ENCODE measurements around the gene PMPCA.

The PMPCA gene

DNA sequence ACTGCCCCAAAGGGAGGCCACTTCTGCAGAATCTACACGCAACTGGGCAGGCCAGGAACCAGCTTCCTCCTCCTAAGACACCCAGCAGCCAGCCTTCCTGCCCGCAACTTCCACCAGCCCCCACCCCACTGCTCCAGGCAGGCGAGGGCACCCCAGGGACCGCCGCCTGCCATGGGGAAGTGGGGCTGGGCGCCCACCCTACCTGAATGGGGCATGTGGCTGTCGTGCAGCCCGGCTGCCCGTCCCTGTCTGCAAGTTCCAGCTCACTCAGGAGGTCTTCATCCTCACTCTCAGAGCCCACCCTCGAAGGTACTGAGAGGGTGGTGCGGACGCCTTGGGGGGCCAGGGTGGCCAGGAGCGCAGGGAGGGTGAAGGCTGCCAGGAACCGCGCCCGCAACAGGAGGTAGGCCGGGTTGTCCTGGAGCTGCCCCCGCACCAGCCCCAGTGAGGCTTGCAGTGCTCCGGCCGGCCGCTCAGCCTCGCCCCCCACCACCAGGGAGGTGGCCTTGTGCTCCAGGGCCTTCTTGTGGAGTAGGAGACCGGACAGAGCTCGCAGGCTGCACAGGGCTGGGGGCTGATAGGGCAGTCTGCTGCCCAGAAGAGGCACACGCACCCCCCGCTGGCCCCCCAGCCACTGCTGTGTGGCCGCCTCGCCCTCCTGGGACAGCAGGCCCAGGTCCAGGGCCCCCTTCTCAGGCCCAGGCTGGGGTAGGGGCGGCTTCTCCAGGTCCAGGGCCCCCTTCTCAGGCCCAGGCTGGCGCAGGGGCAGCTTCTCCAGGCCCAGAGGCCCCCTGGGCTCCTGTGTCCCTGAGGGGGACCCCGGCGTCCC is 32.9 kb upstream of the PMPCA start:
- Mint-ChIP-seq H3K4me1 (no peaks in the 10 kb centered on the region), H3K4me3 (no peak overlapping the region), H3K27ac (ENCODE audit: low read depth) (no peak overlapping the region), H3K9me3 (no peaks in the 10 kb centered on the region), H3K27me3 (no peaks in the 10 kb centered on the region), H3K36me3 (ENCODE audit: insufficient read depth) (peaks cover 5% of the 10 kb centered on the region)
- no peak for ATAC-seq (replicated peaks; ENCODE audit: extremely low read depth, poor library complexity, severe bottlenecking)
- no peak for DNase-seq (ENCODE audit: low spot score in 2 of 2)

DNA sequence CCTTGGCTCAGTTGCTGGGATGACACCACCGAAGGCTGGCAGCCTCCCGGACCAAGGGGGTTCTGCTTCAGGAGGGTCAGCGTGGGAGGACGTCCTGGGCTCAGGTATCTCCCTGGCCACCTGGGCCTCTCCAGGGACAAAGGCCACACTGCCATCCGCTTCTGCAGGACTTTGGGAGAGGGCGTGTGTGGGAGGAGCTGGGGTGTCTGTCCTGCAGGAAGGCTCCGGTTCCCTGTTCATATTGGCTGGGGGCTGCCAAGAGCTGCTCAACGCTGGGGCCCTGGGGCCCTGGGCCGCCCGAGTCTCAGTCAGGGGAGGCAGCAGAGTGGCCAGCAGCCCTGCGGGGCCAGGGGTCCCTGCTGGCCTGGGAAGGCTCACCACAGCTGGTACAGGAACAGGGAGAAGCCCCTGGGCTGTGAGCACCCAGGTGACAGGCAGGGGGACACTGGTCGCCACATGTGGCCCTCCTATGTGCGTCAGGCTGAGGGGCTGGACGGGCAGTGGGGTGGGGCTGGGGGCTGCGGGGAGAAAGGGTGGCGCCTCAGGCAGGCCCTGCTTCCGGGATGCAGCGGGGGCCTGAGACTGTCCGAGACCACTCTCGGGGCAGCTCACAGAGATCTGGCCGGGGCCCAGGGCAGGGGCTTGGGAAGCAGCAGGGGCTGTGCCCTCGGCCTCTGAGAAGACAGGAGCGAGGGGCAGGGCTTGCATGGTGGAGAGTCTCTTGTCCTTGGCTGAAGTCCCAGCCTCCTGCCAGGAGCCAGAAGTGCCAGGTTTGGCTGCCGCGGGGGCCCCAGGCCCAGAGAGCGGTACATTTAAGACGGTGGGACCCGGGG is 32.1 kb upstream of the PMPCA start:
- H3K36me3 Mint-ChIP-seq (ENCODE audit: insufficient read depth), result peaks cover 5% of the 10 kb centered on the region
- no peaks in the 10 kb centered on the region for H3K4me1 Mint-ChIP-seq
- ATAC-seq (replicated peaks; ENCODE audit: extremely low read depth, poor library complexity, severe bottlenecking) (no peak), DNase-seq (ENCODE audit: low spot score in 2 of 2) (no peak)
- no peaks in the 10 kb centered on the region for H3K27me3 Mint-ChIP-seq
- H3K27ac Mint-ChIP-seq (ENCODE audit: low read depth), result no peak overlapping the region
- no peak overlapping the region for H3K4me3 Mint-ChIP-seq
- H3K9me3 Mint-ChIP-seq, result no peaks in the 10 kb centered on the region

DNA sequence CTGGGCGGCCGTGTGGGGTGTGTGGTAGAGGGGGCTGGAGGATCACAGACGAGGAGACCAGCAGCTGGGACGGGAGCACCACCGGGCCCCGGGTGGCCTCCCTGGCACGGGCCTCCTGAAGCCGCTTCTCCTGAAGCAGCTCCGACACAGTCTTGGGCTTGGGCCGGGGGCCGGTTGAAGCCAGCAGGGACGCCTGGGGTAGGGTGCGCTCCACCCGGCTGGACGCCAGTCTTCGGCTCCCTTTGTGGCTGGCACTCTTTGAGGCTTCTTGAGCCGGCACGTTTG is 31.5 kb upstream of the PMPCA start:
- Mint-ChIP-seq H3K27ac (ENCODE audit: low read depth) (no peak overlapping the region), H3K36me3 (ENCODE audit: insufficient read depth) (peaks cover 5% of the 10 kb centered on the region)

DNA sequence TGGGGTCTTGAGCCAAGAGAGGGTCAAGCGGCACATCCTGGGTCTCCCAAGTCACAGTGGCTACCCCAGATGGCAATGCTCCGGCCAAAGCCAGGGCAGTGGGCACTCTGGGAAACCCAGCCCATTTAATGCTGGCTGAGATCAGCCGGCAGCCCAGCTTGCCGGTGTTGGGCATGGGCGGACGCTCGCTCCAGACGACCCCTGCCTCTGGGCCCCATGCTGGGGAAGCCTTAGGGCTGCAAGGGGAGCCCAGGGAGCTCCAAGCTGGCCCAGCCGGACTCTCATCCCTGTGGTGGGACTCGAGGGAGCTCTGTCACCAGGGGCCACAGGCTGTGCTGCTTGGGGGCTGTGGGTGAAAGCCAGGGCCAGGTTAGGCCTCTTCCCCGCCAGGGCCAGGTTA is 31.1 kb upstream of the PMPCA start:
- no peak for ATAC-seq (replicated peaks; ENCODE audit: extremely low read depth, poor library complexity, severe bottlenecking)

More for the DNA sequence above, 31.5 kb upstream of the PMPCA start:
- H3K4me1 Mint-ChIP-seq, result peaks cover under 1% of the 10 kb centered on the region
- H3K9me3 Mint-ChIP-seq, result no peaks in the 10 kb centered on the region
- no peak for DNase-seq (ENCODE audit: low spot score in 2 of 2)
- no peak for ATAC-seq (replicated peaks; ENCODE audit: extremely low read depth, poor library complexity, severe bottlenecking)
- H3K4me3 Mint-ChIP-seq, result no peak overlapping the region
- H3K27me3 Mint-ChIP-seq, result no peaks in the 10 kb centered on the region

DNA sequence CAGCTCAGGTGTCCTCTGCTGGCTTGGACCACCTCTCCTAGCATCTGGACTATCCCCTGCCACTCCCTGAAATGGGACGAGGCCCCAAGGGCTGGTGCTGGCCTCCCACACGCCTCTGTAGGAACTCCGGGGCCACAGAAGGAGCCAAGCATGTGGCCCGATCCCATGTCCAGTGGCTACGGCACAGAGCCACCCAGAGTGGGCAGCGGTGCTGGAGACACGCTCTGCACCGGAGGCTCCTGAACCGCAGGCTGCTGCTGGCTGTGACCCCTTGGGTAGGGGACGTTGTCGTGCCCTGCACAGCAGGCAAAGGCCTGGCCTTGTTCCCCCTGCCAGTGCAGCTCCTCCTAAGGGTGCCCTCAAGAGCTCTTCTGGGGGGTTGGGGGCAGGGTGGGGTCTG is 30.6 kb upstream of the PMPCA start:
- Mint-ChIP-seq H3K27ac (ENCODE audit: low read depth) (no peak overlapping the region), H3K9me3 (no peaks in the 10 kb centered on the region), H3K4me3 (no peak overlapping the region), H3K36me3 (ENCODE audit: insufficient read depth) (peaks cover 10% of the 10 kb centered on the region), H3K27me3 (no peaks in the 10 kb centered on the region), H3K4me1 (peaks cover 10% of the 10 kb centered on the region)
- DNase-seq (ENCODE audit: low spot score in 2 of 2) (no peak), ATAC-seq (replicated peaks; ENCODE audit: extremely low read depth, poor library complexity, severe bottlenecking) (no peak)

More for the DNA sequence above, 31.1 kb upstream of the PMPCA start:
- Mint-ChIP-seq H3K4me3 (no peak overlapping the region), H3K9me3 (no peaks in the 10 kb centered on the region), H3K27ac (ENCODE audit: low read depth) (no peak overlapping the region), H3K4me1 (peaks cover 5% of the 10 kb centered on the region), H3K36me3 (ENCODE audit: insufficient read depth) (peaks cover 7% of the 10 kb centered on the region), H3K27me3 (no peaks in the 10 kb centered on the region)
- DNase-seq (ENCODE audit: low spot score in 2 of 2), result no peak

DNA sequence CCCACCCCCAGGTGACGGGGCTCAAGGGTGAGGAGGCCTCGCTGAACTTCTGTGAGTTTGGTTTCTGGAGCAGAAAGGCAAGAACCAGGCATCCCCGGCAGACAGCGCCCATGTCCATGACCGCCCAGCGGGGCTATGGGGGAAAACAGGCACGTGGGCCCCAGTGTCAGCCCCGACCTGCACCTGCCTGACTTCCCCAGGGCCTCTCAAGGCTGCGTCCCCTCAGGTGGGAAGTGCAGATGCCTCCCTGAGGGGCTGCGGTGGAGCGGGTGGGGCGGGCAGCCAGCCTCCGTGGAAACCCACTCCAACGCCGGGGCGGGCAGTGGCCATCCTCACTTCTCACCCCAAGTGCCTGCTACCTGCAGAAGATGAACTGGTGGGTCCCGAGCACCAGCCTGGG is 30.1 kb upstream of the PMPCA start:
- no peak overlapping the region for H3K27ac Mint-ChIP-seq (ENCODE audit: low read depth)
- H3K36me3 Mint-ChIP-seq (ENCODE audit: insufficient read depth), result peaks cover 12% of the 10 kb centered on the region
- H3K27me3 Mint-ChIP-seq, result no peaks in the 10 kb centered on the region
- DNase-seq (ENCODE audit: low spot score in 2 of 2) (no peak), ATAC-seq (replicated peaks; ENCODE audit: extremely low read depth, poor library complexity, severe bottlenecking) (no peak)
- H3K4me3 Mint-ChIP-seq, result no peak overlapping the region
- peaks cover 15% of the 10 kb centered on the region for H3K4me1 Mint-ChIP-seq
- H3K9me3 Mint-ChIP-seq, result no peaks in the 10 kb centered on the region

DNA sequence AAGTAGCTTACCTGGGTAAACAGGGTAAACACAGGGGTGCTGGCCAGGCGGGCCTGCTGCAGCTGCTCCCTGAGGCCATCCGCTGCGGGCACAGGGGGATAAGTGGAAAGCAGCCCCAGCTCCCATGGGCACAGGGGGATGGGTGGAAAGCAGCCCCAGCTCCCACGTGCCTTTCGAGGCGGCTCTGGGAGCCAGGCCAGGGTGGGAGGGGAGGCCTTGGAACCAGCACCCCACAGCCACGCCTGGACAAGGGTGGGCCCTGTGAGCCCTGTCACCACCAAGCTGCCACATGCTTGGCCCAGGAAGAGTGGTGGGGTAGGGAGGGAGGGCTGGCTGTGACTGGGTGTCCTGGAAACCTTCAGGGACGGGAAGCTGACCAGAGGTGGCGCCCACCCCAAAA is 29.1 kb upstream of the PMPCA start:
- Mint-ChIP-seq H3K27ac (ENCODE audit: low read depth) (no peak overlapping the region), H3K36me3 (ENCODE audit: insufficient read depth) (peaks cover 12% of the 10 kb centered on the region), H3K9me3 (no peaks in the 10 kb centered on the region), H3K4me1 (peaks cover 24% of the 10 kb centered on the region), H3K27me3 (no peaks in the 10 kb centered on the region), H3K4me3 (no peak overlapping the region)
- DNase-seq (ENCODE audit: low spot score in 2 of 2) (no peak), ATAC-seq (replicated peaks; ENCODE audit: extremely low read depth, poor library complexity, severe bottlenecking) (no peak)

DNA sequence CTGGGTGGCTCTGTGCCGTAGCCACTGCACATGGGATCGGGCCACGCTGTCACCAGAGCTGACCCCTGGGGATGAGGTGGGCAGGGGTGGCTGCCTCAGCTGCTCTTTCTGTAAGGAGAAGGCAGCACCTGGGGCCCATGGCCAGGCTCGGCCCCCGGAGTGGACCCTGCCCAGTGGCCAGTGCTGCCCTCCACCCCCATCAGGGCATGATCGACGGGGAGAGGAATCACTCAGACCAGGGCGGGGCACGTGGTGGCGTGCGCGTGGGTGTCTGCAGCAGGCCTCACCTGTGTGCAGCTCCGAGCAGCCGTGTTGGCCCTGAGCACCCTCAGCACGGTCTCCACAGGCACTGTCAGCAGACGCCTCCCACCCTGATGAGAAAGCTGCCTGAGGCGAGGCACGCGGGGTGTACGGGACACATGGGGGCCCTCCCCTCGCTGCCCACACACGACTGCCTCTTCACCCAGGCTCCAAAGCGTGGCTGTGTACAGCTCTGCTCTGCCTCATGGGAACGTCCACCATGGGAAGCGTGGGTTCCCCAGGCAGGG is 28.4 kb upstream of the PMPCA start:
- no peaks in the 10 kb centered on the region for H3K9me3 Mint-ChIP-seq
- DNase-seq (ENCODE audit: low spot score in 2 of 2) (no peak), ATAC-seq (replicated peaks; ENCODE audit: extremely low read depth, poor library complexity, severe bottlenecking) (no peak)
- no peaks in the 10 kb centered on the region for H3K27me3 Mint-ChIP-seq
- peaks cover 24% of the 10 kb centered on the region for H3K4me1 Mint-ChIP-seq
- peaks cover 14% of the 10 kb centered on the region for H3K36me3 Mint-ChIP-seq (ENCODE audit: insufficient read depth)
- no peak overlapping the region for H3K4me3 Mint-ChIP-seq
- H3K27ac Mint-ChIP-seq (ENCODE audit: low read depth), result no peak overlapping the region

DNA sequence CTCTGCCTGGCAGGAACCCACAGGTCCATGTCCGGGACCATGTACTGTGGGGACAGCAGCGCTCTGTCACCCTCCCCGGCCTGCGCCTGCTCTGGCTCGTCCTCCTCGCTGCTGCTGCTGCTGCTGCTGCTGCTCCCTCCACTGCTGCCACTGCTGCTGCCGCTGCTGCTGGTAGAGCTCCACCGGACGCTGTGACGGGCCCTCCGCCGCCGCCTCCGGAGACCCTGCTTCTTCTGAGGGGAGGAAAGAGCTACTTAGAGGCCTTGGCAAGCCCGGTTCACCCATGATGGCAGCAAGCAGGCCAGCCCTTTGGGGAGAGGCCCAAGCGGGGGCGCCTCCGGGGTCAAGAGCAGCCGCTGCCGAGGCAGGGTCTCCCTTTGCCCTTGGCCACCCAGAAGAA is 27.0 kb upstream of the PMPCA start:
- Mint-ChIP-seq H3K4me1 (peaks cover 24% of the 10 kb centered on the region), H3K27me3 (no peaks in the 10 kb centered on the region), H3K36me3 (ENCODE audit: insufficient read depth) (peaks cover 18% of the 10 kb centered on the region), H3K4me3 (no peak overlapping the region), H3K9me3 (no peaks in the 10 kb centered on the region), H3K27ac (ENCODE audit: low read depth) (no peak overlapping the region)
- no peak for ATAC-seq (replicated peaks; ENCODE audit: extremely low read depth, poor library complexity, severe bottlenecking)
- no peak for DNase-seq (ENCODE audit: low spot score in 2 of 2)

DNA sequence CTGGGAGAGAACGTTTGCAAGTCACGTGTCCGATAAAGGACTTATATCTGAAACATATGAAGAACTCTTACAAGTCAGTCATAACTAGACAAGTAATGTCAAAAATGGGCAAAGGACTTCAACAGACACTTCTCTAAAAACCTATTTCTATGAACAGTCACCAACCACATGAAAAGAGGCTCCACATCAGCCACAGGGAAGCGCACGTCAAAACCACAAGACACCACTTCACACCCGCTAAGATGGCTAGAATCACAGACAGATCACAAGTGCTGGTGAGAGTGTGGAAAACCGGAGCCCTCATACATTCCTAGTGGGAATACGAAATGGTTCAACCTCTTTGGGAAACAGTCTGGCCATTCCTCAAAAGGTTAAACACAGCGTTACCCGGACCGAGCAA is 25.4 kb upstream of the PMPCA start:
- Mint-ChIP-seq H3K9me3 (no peaks in the 10 kb centered on the region), H3K4me1 (peaks cover 24% of the 10 kb centered on the region), H3K4me3 (peak overlapping the region; percentile 45), H3K27me3 (no peaks in the 10 kb centered on the region), H3K36me3 (ENCODE audit: insufficient read depth) (peaks cover 27% of the 10 kb centered on the region), H3K27ac (ENCODE audit: low read depth) (no peak overlapping the region)
- DNase-seq (ENCODE audit: low spot score in 2 of 2), result peak in 1 of 2 donors; percentile 38
- ATAC-seq (replicated peaks; ENCODE audit: extremely low read depth, poor library complexity, severe bottlenecking), result peak; percentile 88

DNA sequence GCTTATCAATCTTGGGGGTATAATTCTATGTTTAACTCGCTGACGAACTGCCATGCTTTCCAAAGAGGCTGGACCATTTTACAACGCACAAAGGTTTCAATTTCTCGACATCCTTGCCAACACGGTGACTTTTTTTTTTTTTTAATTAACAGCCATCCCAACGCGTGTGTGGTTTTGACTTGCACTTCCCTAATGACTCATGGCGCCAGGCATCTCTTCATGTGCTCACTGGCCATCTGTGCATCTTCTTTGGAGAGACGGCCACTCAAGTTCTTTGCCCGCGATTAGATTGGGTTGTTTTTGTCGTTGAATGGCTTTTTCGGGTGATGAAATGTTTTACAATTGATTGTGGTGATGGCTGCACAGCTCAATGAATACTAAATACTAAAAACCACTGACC is 24.4 kb upstream of the PMPCA start:
- DNase-seq (ENCODE audit: low spot score in 2 of 2) (no peak), ATAC-seq (replicated peaks; ENCODE audit: extremely low read depth, poor library complexity, severe bottlenecking) (no peak)
- H3K27ac Mint-ChIP-seq (ENCODE audit: low read depth), result peak overlapping the region; percentile 33
- peak overlapping the region; percentile 45 for H3K4me3 Mint-ChIP-seq
- H3K4me1 Mint-ChIP-seq, result peaks cover 24% of the 10 kb centered on the region
- peaks cover 31% of the 10 kb centered on the region for H3K36me3 Mint-ChIP-seq (ENCODE audit: insufficient read depth)
- H3K9me3 Mint-ChIP-seq, result no peaks in the 10 kb centered on the region
- no peaks in the 10 kb centered on the region for H3K27me3 Mint-ChIP-seq

DNA sequence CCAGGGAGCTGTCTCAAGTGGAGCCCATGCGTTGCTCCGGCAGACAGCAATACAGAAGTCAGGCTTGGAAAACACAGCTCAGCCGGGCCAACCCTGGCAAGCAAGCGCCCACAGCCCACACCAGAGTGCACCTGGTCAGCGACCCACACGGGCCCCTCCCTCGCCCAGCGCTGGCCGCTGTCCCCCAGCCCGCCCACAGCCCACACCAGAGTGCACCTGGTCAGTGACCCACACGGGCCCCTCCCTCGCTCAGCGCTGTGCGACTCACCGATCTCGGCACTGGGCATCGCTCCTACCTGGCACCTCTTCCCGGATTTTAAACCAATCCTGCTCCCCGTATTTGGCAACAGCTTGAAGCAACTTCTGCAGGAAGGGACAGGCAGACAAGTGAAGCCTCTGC is 23.2 kb upstream of the PMPCA start:
- H3K4me1 Mint-ChIP-seq, result peaks cover 24% of the 10 kb centered on the region
- H3K9me3 Mint-ChIP-seq, result no peaks in the 10 kb centered on the region
- peaks cover 38% of the 10 kb centered on the region for H3K36me3 Mint-ChIP-seq (ENCODE audit: insufficient read depth)
- ATAC-seq (replicated peaks; ENCODE audit: extremely low read depth, poor library complexity, severe bottlenecking), result no peak
- H3K4me3 Mint-ChIP-seq, result no peak overlapping the region
- no peak overlapping the region for H3K27ac Mint-ChIP-seq (ENCODE audit: low read depth)
- no peak for DNase-seq (ENCODE audit: low spot score in 2 of 2)
- no peaks in the 10 kb centered on the region for H3K27me3 Mint-ChIP-seq

DNA sequence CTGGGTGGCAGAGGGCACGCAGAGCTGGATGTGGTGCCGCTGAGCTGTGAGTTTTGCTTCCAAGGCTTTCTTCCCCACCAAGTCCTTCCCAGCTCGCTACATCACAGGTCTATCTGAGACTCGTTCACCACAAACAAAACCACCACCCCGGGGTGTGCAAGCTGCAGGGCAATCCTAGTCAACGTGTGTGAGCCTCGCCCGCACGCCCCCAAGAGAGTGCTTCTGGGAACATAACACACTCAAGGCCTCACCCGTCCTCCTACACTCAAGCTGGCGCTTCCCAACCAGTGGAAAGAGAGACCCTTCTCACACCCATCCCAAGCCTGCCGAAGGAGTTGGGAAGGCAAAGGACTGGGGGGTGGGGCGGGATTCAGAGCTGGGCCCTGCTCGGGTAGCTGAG is 21.1 kb upstream of the PMPCA start:
- Mint-ChIP-seq H3K27ac (ENCODE audit: low read depth) (no peak overlapping the region), H3K4me1 (peaks cover 20% of the 10 kb centered on the region), H3K4me3 (no peak overlapping the region), H3K9me3 (no peaks in the 10 kb centered on the region), H3K27me3 (no peaks in the 10 kb centered on the region), H3K36me3 (ENCODE audit: insufficient read depth) (peaks cover 38% of the 10 kb centered on the region)
- DNase-seq (ENCODE audit: low spot score in 2 of 2) (no peak), ATAC-seq (replicated peaks; ENCODE audit: extremely low read depth, poor library complexity, severe bottlenecking) (no peak)
